Metanephros (tissue), 1 donor: ENCODE measurements around the gene RASEF. TPM values are rescaled to one million over a fixed set of nuclear protein-coding genes. Genes with fewer than 3 reads are reported as not detected.

Source experiments
- total RNA-seq: library from RNA; depleted of rRNA; stranded (reverse); fragments of >200 nt; gene quantifications from one replicate; pipeline ENCODE4 v1.2.3, GENCODE V29; 2014

RASEF gene
- 6.1 TPM for total RNA-seq

GRCh38 chr9:83062651-83063527 lies at the start of gene RASEF:
Gene RASEF, minus strand, starts transcription at chr9:83063142. Its CDS starts 275 bp downstream, at chr9:83062867.

